HG03025 (cell line): ENCODE measurements around the gene SMAD7.

ENCODE experiments used
- ATAC-seq: cut with Tn5 transposase; IDR thresholded peaks from one replicate; pipeline ENCODE4 v1.9.1; 2021; ENCODE audit warnings: mild to moderate bottlenecking, moderate library complexity; ENCODE audit not compliant: unreplicated experiment, low FRiP score

Gene SMAD7

GRCh38 chr18:48962252-48962993 is 11.7 kb upstream of the SMAD7 start:
- no peak for ATAC-seq

GRCh38 chr18:48961547-48961946 is 10.8 kb upstream of the SMAD7 start:
- ATAC-seq: no peak

- no peak for ATAC-seq
These were observed 9.5 kb upstream of the SMAD7 start for GRCh38 chr18:48959921-48960920.

- no peak for ATAC-seq
These were observed 8.8 kb upstream of the SMAD7 start for GRCh38 chr18:48959551-48959920.

GRCh38 chr18:48958951-48959350 is 8.2 kb upstream of the SMAD7 start:
- no peak for ATAC-seq

GRCh38 chr18:48957616-48958015 is 6.9 kb upstream of the SMAD7 start:
- ATAC-seq: no peak

GRCh38 chr18:48957136-48957535 is 6.4 kb upstream of the SMAD7 start:
- ATAC-seq: no peak

GRCh38 chr18:48956356-48956755 is 5.6 kb upstream of the SMAD7 start:
- ATAC-seq: no peak

- no peak for ATAC-seq
These were observed 5.1 kb upstream of the SMAD7 start for GRCh38 chr18:48955830-48956261.

- ATAC-seq: no peak
These were observed 4.4 kb upstream of the SMAD7 start for GRCh38 chr18:48954886-48955819.

- no peak for ATAC-seq
These were observed 2.4 kb upstream of the SMAD7 start for GRCh38 chr18:48953104-48953706.

- peak; percentile 34 for ATAC-seq
These were observed 1.7 kb upstream of the SMAD7 start for GRCh38 chr18:48952287-48953103.

GRCh38 chr18:48951448-48952286 is 902 bp upstream of the SMAD7 start:
- ATAC-seq: peak; percentile 40

GRCh38 chr18:48949606-48950535 is 894 bp downstream of the SMAD7 start:
- ATAC-seq: no peak

- no peak for ATAC-seq
These were observed 1.6 kb downstream of the SMAD7 start for GRCh38 chr18:48949050-48949605.

GRCh38 chr18:48948112-48949049 is 2.4 kb downstream of the SMAD7 start:
- ATAC-seq: no peak
